ENCODE data around the gene GFOD1.
A peak's percentile ranks its signal among the peaks of the same experiment; 100 is the strongest.

GFOD1 gene, protein sequence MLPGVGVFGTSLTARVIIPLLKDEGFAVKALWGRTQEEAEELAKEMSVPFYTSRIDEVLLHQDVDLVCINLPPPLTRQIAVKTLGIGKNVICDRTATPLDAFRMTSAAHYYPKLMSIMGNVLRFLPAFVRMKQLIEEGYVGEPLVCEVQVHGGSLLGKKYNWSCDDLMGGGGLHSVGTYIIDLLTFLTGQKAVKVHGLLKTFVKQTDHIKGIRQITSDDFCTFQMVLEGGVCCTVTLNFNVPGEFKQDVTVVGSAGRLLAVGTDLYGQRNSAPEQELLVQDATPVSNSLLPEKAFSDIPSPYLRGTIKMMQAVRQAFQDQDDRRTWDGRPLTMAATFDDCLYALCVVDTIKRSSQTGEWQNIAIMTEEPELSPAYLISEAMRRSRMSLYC

DNA sequence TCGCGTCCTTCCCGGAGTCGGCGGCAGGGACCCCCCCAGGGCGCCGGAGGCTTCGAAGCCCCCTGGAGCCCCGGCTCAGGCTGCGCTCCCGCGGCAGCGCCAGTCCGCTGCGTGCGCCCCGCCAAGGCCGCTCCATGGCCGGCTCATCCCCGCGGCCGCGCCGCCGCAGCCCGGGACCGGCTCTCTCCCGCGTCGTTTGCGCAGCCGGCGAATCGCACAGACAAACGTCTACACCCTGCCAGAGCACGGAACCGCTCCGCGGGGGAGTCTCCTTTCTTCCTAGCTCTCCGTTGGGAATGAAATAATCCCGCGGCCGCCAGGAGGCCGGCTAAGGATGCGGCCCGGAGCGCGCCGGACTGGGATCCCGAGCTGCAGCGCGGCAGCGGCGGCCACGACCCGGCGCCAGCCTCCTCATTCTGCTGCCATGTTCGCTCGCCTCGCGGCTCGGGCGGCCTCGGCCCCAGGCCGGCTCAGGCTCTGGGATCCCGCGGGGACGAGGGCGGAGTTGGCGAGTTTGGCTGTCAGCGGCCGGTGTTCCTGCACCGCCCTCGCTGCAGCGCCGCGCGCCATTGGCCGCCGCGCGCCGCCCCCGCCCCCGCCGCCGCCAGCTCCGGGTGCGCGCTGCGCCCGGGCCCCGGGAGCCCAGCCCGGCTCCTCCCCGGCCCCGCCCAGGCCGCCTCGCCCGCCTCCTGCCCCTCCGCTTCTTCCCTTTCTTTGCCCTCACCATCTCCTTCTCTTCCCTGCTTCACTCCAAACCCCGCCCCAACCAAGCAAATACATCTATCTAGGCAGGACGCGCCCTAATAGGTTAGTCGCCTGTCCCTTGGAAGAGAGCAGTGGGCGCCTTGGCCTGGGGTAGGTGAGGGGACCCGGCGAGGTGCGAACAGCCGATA is at the start of gene GFOD1:
GFOD1 (minus strand) TSS at position 479 of the 893 bp plus-strand sequence. CDS start 710 bp downstream, outside the sequence.
- peak; percentile 89 for DNase-seq

DNA sequence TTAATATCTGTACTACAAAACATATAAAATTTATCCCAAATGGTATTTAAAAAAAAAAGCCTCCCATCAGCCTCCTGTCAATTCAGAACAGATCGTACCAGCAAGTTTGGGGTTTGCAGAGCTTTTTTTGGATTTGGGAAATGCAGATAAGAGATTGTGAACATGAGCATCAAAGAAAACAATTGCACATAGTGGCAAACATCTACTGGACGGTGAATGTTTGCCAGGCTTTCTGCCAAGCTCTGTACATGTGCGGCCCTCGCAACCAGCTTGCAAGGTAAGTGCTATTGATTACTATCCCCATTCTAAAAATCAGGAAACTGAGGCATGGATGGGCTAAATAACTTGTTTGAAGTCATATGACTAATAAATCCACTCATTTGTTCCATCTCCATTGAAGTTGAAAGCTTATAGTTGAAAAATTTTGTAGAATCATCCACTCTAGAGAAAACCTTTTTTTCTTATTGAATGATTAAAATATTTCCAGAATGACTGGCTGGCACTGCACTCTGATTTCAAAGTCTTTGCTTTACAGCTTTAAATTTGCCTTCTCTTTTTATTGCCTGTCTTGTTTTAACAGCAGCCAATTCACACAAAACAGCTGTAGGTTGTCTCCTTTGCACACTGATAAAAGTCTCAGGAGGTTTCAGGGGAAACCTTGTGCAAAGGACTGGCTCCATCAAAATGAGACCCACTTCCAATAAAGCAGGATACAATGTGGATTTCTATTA is 49.6 kb upstream of the GFOD1 start:
- no peak for DNase-seq

- no peak for DNase-seq
Observed at GRCh38 chr6:13535306-13535705, 47.9 kb upstream of the GFOD1 start.

DNA sequence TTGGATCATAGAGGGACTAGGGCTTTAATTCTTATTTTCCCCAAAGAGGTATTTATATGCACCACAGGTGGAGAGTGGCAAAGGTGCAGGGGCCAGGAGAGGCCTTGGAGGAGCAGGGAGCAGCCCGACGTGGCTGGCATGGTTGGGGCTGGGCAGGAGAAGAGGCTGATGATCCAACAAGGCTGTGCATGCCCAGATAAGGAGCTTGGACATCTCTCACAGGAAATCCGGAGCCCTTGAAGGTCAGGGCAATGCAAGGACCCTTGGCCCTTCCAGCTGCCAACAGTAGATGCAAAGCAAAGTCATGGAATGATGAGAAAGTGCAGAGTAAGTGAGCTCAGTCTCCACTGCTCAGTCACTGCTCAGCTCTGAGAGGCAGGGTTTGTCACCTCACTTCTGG is 47.1 kb upstream of the GFOD1 start:
- DNase-seq: no peak

- no peak for DNase-seq
Observed at GRCh38 chr6:13531956-13532355, 44.6 kb upstream of the GFOD1 start.

DNA sequence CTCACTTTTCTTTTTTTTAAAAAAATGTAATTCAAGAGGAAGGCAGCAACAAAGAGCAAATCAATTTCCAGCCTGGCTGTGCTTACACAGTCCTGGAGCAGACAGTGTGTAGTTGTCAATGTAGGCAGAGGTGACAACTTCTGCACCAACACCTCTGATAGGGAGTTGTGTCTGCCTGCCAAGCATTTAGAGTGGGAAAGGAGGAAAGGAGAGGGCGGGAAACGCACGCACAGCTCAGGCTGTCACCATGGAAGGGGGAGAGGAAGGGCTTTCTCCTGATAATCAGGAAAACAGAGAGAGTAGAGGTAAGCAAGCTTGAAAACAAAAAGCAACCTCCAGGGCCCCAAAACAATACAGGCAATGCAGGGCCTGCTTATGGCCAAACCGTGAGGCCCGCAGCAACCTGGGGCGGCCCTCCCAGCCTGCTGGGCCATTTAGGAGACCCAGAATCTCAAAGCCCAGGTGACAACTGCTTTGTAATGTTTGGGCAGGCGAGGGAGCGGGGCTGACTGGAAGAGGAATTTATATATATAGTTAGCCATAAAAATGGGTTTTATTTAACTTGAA is 41.5 kb upstream of the GFOD1 start:
- DNase-seq: no peak

DNA sequence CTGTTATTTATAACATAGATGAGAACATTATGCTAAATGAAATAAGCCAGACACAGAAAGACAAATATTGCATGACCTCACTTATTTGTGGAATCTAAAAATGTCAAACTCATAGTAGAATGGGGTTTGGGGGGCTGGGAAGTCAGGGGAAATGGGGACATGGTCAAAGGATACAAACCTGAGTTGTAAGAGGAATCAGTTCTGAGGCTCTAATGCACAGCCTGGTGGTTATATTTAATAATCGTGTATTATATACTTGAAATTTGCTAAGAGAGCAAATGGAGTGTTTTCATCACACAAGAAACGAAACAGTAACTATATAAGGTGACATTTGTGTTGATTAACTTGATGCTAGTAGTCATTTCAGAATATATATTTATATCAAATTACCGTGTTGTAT is 40.8 kb upstream of the GFOD1 start:
- no peak for DNase-seq

GRCh38 chr6:13527671-13528056 is 40.3 kb upstream of the GFOD1 start:
- DNase-seq: no peak

- DNase-seq: no peak
Observed at GRCh38 chr6:13526727-13527670, 39.6 kb upstream of the GFOD1 start.

DNA sequence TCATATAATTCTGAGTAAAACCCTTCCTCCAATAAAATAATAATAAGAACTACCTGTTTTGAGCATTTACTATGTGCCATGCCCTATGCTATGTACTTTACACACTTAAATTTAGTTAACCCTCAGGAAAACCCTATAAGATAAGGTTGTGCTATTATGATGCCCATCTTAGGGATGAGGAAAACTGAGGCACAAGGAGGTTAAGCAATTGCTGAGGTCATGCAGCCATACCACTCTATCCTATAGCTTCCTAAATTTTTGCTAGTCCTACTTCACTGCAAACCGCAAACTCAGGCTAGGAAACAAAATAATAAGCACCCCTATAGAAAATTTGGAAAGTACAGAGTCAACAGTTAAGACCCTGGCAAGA is 38.9 kb upstream of the GFOD1 start:
- DNase-seq: no peak

- no peak for DNase-seq
Observed at GRCh38 chr6:13524801-13525508, 37.6 kb upstream of the GFOD1 start.

DNA sequence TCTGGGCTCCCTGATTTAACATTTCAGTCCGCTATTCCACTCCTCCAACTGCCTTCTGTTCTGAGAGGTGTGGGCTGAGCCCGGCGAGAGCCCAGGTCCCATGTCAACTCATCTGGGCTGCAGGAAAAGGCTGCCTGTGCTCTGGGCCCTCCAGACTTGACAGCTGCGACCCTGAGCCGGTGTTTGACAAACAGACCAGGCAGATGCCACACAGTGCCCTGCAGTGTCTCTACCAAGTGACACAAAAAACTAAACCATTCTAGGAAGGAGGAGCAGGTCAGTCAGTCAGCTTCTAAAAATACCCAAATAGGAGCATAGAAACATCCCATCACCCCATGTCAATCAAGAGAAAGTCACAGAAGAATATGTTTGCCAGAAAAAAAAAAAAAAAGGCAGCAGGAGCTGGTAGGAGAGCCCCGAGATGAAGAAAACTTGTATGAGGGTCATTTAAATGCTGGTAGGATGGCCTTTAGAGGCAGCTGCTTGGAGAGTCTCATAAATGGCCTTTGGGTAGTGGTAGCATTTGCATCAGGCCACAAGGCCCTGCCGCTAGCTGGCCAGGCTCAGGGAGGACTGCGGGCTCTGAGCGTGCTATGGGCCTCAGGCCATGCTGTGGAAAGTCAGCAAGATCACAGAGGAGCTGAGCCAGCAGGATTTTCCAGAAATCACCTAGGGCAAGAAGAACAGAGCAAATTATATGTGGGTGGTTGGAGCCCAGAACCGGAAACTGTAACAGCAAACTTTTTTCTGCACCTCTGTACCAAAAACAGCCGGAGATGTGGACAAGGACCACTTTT is 36.6 kb upstream of the GFOD1 start:
- DNase-seq: no peak

DNA sequence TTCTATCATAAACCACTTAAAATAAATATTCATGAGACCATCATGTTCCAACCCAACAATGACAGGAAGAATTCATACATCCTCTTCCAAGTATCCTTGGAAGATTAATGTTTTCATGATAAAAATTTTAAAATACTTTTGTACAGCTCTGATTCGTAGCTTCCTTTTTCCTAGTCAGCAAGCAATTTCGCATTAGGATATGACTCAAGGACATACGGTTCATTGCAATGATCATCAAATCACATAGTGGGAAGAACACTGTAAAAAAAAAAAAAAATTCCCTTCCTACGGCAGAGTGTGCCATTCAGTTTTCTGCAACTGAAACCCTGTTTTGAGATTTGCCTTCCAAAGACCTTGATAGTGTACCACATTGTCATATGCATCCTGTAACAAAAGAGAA is 35.3 kb upstream of the GFOD1 start:
- DNase-seq: no peak

GRCh38 chr6:13519839-13520238 is 32.4 kb upstream of the GFOD1 start:
- no peak for DNase-seq

GRCh38 chr6:13517116-13517515 is 29.7 kb upstream of the GFOD1 start:
- no peak for DNase-seq

DNA sequence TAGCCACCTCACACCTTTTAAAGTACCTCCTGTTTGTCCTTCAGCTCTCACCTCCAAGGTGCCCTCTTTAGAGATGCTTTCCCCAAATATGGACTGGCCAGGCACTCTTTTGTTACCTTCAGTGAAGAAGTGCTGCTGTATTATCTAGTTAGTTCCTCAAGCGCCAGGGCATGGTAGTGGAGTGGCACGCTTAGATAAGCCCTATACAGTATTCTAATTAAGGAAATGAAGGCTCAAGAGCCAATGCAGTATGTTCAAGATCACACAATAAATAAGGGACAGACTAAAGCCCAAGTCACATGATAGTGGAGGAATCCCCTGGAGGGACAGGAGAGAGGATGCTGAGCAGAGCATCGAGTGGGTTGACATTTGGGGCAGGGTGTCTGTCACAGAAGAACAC is 28.5 kb upstream of the GFOD1 start:
- DNase-seq: no peak

DNA sequence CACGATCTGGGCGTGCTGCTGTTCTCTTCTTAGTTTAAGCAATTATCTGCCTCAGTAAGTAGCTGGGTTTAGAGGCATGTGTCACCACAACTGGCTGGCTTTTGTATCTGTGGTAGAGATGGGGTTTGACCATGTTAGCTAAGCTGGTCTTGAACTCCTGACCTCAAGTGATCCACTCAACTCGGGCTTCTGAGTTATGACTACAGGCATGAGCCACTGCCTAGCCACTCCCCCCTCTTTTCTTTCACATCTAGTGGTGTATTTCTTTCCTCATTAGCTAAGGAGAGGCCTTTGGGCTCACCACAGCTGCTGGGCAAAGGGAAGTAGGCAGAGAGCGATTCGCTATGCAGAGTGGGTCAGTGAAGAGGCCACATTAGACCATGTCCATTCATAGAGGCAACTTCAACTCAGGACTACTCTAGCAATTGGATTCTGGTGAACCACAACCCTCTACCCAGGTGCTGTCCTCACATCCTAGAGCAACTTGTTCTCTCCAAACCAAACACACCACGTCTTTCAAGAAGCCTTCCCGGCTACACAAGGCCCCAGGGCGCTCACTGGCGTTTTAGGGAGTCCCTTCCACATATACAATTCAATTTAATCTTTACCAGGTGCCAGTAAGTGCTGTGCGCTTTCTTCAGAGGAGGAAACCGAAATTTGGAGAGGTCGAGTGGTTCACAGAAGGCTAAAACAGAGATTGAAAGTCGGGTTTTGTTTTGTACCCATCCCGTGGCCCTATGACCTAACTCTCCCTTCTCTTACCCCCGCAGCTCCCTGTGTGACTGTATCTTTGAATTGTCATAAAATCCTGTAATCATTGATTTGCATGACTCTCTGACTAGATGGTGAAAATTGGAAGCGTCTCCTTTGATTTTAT is 26.5 kb upstream of the GFOD1 start:
- DNase-seq: no peak

GRCh38 chr6:13512900-13513299 is 25.5 kb upstream of the GFOD1 start:
- no peak for DNase-seq
